GM12874 (cell line): ENCODE data around the gene FBXO11.

ENCODE experiments used
- CTCF ChIP-seq: IDR thresholded peaks from 2 replicates; pipeline ENCODE4 v1.5.1; 2011; ENCODE audit warnings: low read depth, mild to moderate bottlenecking, control low read depth, low read length, moderate library complexity; ENCODE audit not compliant: insufficient read depth

The FBXO11 gene

GRCh38 chr2:47818777-47819176 lies 87.5 kb downstream of the FBXO11 start:
- TF ChIP-seq CTCF, result no peak

- no peak for TF ChIP-seq CTCF
These were observed 90.5 kb downstream of the FBXO11 start for GRCh38 chr2:47815764-47816163.

GRCh38 chr2:47811668-47812067 lies 94.6 kb downstream of the FBXO11 start:
- TF ChIP-seq CTCF, result no peak

- TF ChIP-seq CTCF, result no peak
These were observed 95.4 kb downstream of the FBXO11 start for GRCh38 chr2:47810850-47811249.

- no peak for TF ChIP-seq CTCF
These were observed 96.4 kb downstream of the FBXO11 start for GRCh38 chr2:47809903-47810302.

DNA sequence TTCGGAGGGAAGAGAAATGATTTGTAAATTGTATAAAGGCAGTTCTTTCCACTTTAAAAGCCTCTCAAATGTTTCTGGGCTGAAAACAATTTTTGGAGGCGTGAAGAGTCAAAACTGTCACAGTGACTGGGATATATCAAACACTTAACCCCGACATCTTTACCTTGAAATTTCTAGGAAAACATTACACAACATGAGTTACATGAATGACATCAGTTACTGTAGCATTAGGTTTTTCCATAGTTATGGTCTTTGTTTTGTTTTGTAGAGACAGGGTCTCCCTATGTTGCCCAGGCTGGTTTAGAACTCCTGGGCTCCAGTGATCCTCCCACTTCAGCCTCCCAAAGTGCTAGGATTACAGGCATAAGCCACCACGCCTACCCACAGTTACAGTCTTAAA lies 97.7 kb downstream of the FBXO11 start:
- TF ChIP-seq CTCF, result no peak

GRCh38 chr2:47805850-47806249 lies 100.4 kb downstream of the FBXO11 start:
- no peak for TF ChIP-seq CTCF

- TF ChIP-seq CTCF, result no peak
These were observed 102.5 kb downstream of the FBXO11 start for GRCh38 chr2:47803770-47804169.
